HEK293 (cell line): Measurements from ENCODE around the gene BRD1.
A peak's percentile ranks its signal among the peaks of the same experiment; 100 is the strongest.

Source experiments
- CTCF ChIA-PET: fragments of 350-600 bp; formaldehyde crosslinking; extraction: SDS; loops from one replicate; lab custom pipeline; 2021; ENCODE audit warnings: antibody characterized with exemption; lab: Yijun Ruan, JAX
- POLR2A ChIA-PET: fragments of 300-600 bp; formaldehyde crosslinking; extraction: SDS; loops from one replicate; lab custom pipeline; 2020; ENCODE audit warnings: antibody characterized with exemption, inconsistent platforms; lab: Yijun Ruan, JAX
- H3K27ac ChIP-seq: fragments of 200-500 bp; sonication (Bioruptor generic); 2 replicates; pipeline ENCODE4 v1.5.1; 2014; ENCODE audit warnings: low read depth, low read length, control low read depth, inconsistent platforms; ENCODE audit errors: extremely low read depth
- H3K36me3 ChIP-seq, 2 experiments: fragments of 200-500 bp in 1 of 2; sonication (Bioruptor generic) in 1 of 2; 1 replicate in 1 of 2; 2 replicates in 1 of 2; pipeline ENCODE4 v1.5.1; 2014 to 2017; ENCODE audit warnings: inconsistent platforms in 2 of 2, low read length in 2 of 2; ENCODE audit not compliant: control insufficient read depth in 2 of 2, insufficient read depth in 1 of 2
- H3K4me1 ChIP-seq: fragments of 200-500 bp; sonication (Bioruptor generic); 2 replicates; pipeline ENCODE4 v1.5.1; 2014; ENCODE audit warnings: mild to moderate bottlenecking, low read length, inconsistent platforms; ENCODE audit not compliant: control insufficient read depth, insufficient read depth
- H3K4me3 ChIP-seq: 2 replicates; pipeline ENCODE4 v1.5.1; 2011; ENCODE audit warnings: low read depth, mild to moderate bottlenecking, control low read depth, low read length, moderate library complexity
- H3K9me3 ChIP-seq: fragments of 200-500 bp; sonication (Bioruptor generic); 2 replicates; pipeline ENCODE4 v1.5.1; 2014; ENCODE audit warnings: low read depth, low read length, inconsistent platforms; ENCODE audit not compliant: control insufficient read depth, insufficient read depth
- KLF8 ChIP-seq: fragments of 450-650 bp; formaldehyde crosslinking; IDR thresholded peaks from 2 replicates; pipeline ENCODE4 v1.5.1; 2016; ENCODE audit warnings: missing biosample characterization, missing genetic modification characterization
- PBX3 ChIP-seq: sonication (generic); formaldehyde crosslinking; IDR thresholded peaks from 2 replicates; pipeline ENCODE4 v1.8.1; 2022; ENCODE audit warnings: mild to moderate bottlenecking, moderate library complexity, missing genetic modification reagents
- PRDM1 ChIP-seq: fragments of 450-650 bp; formaldehyde crosslinking; IDR thresholded peaks from 2 replicates; pipeline ENCODE4; 2016; ENCODE audit warnings: missing biosample characterization, missing genetic modification characterization
- WT1 ChIP-seq: fragments of 450-650 bp; formaldehyde crosslinking; IDR thresholded peaks from 2 replicates; pipeline ENCODE4 v1.5.1; 2016; ENCODE audit warnings: missing biosample characterization, missing genetic modification characterization
- ZBTB20 ChIP-seq: fragments of 450-650 bp; formaldehyde crosslinking; IDR thresholded peaks from 2 replicates; pipeline ENCODE4 v1.5.1; 2016; ENCODE audit warnings: missing biosample characterization, missing genetic modification characterization
- ZNF133 ChIP-seq: fragments of 450-650 bp; formaldehyde crosslinking; IDR thresholded peaks from 2 replicates; pipeline ENCODE4 v1.5.1; 2016; ENCODE audit warnings: missing biosample characterization, missing genetic modification characterization
- ZNF138 ChIP-seq: fragments of 450-650 bp; formaldehyde crosslinking; IDR thresholded peaks from 2 replicates; pipeline ENCODE4 v1.5.1; 2016; ENCODE audit warnings: missing biosample characterization, missing genetic modification characterization, borderline replicate concordance
- ZNF2 ChIP-seq: fragments of 450-650 bp; formaldehyde crosslinking; IDR thresholded peaks from 2 replicates; pipeline ENCODE4 v1.5.1; 2016; ENCODE audit warnings: missing biosample characterization, missing genetic modification characterization
- ZNF239 ChIP-seq: fragments of 450-650 bp; formaldehyde crosslinking; IDR thresholded peaks from 2 replicates; pipeline ENCODE4 v1.5.1; 2016; ENCODE audit warnings: missing biosample characterization, missing genetic modification characterization
- ZNF302 ChIP-seq: fragments of 450-650 bp; formaldehyde crosslinking; IDR thresholded peaks from 2 replicates; pipeline ENCODE4 v1.5.1; 2016; ENCODE audit warnings: missing biosample characterization, missing genetic modification characterization, low read depth
- ZNF366 ChIP-seq: fragments of 450-650 bp; formaldehyde crosslinking; conservative IDR thresholded peaks from 2 replicates; pipeline ENCODE4 v1.5.1; 2016; ENCODE audit warnings: missing biosample characterization, missing genetic modification characterization
- ZNF544 ChIP-seq: fragments of 450-650 bp; formaldehyde crosslinking; IDR thresholded peaks from 2 replicates; pipeline ENCODE4 v1.5.0; 2017; ENCODE audit warnings: missing biosample characterization, missing genetic modification characterization
- ZNF596 ChIP-seq: fragments of 450-650 bp; IDR thresholded peaks from 2 replicates; pipeline ENCODE4 v1.5.0; 2018; ENCODE audit warnings: missing biosample characterization, mild to moderate bottlenecking, missing genetic modification characterization, moderate library complexity
- ZNF610 ChIP-seq: fragments of 450-650 bp; formaldehyde crosslinking; IDR thresholded peaks from 2 replicates; pipeline ENCODE4 v1.5.1; 2016; ENCODE audit warnings: missing biosample characterization, missing genetic modification characterization, borderline replicate concordance
- ZNF664 ChIP-seq: fragments of 450-650 bp; formaldehyde crosslinking; IDR thresholded peaks from 2 replicates; pipeline ENCODE4 v1.5.1; 2016; ENCODE audit warnings: missing biosample characterization, missing genetic modification characterization
- ZNF677 ChIP-seq: fragments of 450-650 bp; IDR thresholded peaks from 2 replicates; pipeline ENCODE4 v1.5.0; 2018; ENCODE audit warnings: missing biosample characterization, mild to moderate bottlenecking, missing genetic modification characterization, moderate library complexity
- ZNF76 ChIP-seq: fragments of 450-650 bp; formaldehyde crosslinking; IDR thresholded peaks from 2 replicates; pipeline ENCODE4; 2016; ENCODE audit warnings: low read depth, missing biosample characterization, missing genetic modification characterization, borderline replicate concordance
- ZNF830 ChIP-seq: fragments of 450-650 bp; IDR thresholded peaks from 2 replicates; pipeline ENCODE4 v1.5.0; 2018; ENCODE audit warnings: missing biosample characterization, missing genetic modification characterization, low read depth, mild to moderate bottlenecking, moderate library complexity
- ZXDB ChIP-seq: fragments of 450-650 bp; formaldehyde crosslinking; IDR thresholded peaks from 2 replicates; pipeline ENCODE4 v1.5.1; 2016; ENCODE audit warnings: missing biosample characterization, missing genetic modification characterization
- TF ChIP-seq, protein P1 (sequence below): fragments of 450-650 bp; IDR thresholded peaks from 2 replicates; pipeline ENCODE4 v1.5.1; 2018; ENCODE audit warnings: missing biosample characterization, missing genetic modification characterization
- TF ChIP-seq, protein P2 (sequence below): fragments of 450-650 bp; formaldehyde crosslinking; IDR thresholded peaks from 2 replicates; pipeline ENCODE4 v1.5.1; 2016; ENCODE audit warnings: missing biosample characterization, missing genetic modification characterization
- TF ChIP-seq, protein P3 (sequence below): fragments of 450-650 bp; formaldehyde crosslinking; IDR thresholded peaks from 2 replicates; pipeline ENCODE4 v1.5.1; 2016; ENCODE audit warnings: missing biosample characterization, missing genetic modification characterization

BRD1 gene

DNA sequence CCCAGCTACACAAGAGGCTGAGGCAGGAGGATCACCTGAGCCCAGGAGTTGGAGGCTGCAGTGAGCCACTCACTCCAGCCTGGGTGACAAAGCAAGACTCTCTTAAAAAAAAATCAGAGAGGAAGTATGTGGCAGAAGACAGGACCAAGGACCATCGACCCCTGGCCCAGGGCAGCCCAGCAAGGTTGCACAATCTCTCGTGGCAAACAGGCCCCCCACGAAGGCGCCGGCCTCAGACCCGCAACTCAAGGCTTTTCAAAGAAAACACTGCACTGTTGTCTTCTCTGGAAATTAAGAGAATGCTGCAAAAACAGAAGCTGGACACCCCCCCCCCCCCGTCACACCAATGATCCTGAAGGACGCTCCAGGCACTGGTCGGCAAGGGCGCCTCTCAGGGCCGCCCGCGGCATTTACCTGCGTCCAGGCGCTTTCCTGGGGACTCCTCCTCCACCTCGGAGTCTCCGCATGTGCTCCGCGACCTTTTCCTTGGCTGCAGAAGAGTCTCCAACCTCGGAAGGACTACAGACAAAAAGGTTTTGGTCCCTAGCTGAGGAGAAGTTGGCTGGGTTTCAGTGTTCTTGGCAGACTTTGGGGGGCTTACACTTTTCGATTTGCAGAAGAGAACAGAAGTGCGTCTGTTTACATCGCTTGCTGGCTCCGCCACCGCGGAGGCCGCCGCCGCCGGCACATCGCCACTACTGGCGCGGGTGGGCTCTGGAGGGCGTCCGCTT, 40.5 kb downstream of the BRD1 start:
- H3K36me3 ChIP-seq, result peaks cover 23 to 96% of the 10 kb centered on the region in 2 experiments
- POLR2A ChIA-PET, result no interaction called here

DNA sequence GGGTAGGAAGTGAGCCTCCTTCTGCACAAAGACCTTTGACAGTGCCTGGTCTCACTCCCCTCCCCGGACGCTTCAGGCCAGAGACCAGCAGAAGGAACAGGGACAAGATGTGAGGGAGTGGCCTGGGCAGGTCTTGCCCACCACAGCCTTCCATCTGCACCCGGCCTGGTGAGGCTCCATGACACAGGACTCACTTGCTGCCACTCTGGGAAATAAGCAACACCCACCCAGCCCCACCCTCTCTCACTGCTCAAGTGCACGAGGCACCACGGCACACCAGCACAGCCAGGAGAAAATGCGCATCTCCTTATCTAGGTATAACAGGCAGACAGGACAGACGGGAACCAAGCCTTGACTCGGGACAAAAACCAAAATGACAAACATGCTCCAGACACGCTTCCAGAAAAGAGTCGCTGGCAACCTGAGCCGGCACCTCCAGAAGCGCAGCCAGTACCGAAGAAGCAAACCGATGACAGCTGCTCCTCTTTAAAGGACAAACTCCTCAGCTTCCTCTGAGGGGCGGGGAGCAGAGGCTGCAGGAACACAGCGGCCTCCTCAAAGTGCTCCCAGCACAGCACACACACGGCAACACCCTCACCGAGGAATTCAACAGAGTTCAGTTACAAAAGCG, 41.7 kb downstream of the BRD1 start:
- H3K4me3 ChIP-seq, result no peak overlapping the region
- POLR2A ChIA-PET, result no interaction called here
- peaks cover 15 to 96% of the 10 kb centered on the region in 2 experiments for H3K36me3 ChIP-seq
- TF ChIP-seq KLF8 (tag by site-specific recombination) (no peak), ZNF239 (tag by site-specific recombination) (no peak), ZNF544 (tag by site-specific recombination) (no peak), PRDM1 (no peak), ZNF677 (tag by site-specific recombination) (no peak), ZNF133 (no peak), ZNF610 (no peak), PBX3 (no peak), ZBTB20 (tag by site-specific recombination) (no peak), ZNF302 (tag by site-specific recombination) (no peak), ZNF2 (tag by site-specific recombination) (no peak), ZNF138 (tag by site-specific recombination) (no peak), ZNF366 (tag by site-specific recombination) (no peak), WT1 (tag by site-specific recombination) (no peak), ZNF76 (tag by site-specific recombination) (no peak), ZNF664 (tag by site-specific recombination) (no peak)
- TF ChIP-seq, protein P1, sequence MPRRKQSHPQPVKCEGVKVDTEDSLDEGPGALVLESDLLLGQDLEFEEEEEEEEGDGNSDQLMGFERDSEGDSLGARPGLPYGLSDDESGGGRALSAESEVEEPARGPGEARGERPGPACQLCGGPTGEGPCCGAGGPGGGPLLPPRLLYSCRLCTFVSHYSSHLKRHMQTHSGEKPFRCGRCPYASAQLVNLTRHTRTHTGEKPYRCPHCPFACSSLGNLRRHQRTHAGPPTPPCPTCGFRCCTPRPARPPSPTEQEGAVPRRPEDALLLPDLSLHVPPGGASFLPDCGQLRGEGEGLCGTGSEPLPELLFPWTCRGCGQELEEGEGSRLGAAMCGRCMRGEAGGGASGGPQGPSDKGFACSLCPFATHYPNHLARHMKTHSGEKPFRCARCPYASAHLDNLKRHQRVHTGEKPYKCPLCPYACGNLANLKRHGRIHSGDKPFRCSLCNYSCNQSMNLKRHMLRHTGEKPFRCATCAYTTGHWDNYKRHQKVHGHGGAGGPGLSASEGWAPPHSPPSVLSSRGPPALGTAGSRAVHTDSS, result no peak
- CTCF ChIA-PET, result no interaction called here
- H3K27ac ChIP-seq, result no peak overlapping the region
- H3K9me3 ChIP-seq, result no peaks in the 10 kb centered on the region
- no peaks in the 10 kb centered on the region for H3K4me1 ChIP-seq

More for the DNA sequence above, 40.5 kb downstream of the BRD1 start:
- Histone ChIP-seq H3K4me3 (no peak overlapping the region), H3K4me1 (no peaks in the 10 kb centered on the region)
- CTCF ChIA-PET, result interaction anchor here (0.8 kb wide), 1 partner anchor 397 kb away, joined by 3 read pairs; no protein-coding TSS in a partner anchor
- TF ChIP-seq ZNF830 (tag by site-specific recombination), result no peak
- TF ChIP-seq, protein P2, sequence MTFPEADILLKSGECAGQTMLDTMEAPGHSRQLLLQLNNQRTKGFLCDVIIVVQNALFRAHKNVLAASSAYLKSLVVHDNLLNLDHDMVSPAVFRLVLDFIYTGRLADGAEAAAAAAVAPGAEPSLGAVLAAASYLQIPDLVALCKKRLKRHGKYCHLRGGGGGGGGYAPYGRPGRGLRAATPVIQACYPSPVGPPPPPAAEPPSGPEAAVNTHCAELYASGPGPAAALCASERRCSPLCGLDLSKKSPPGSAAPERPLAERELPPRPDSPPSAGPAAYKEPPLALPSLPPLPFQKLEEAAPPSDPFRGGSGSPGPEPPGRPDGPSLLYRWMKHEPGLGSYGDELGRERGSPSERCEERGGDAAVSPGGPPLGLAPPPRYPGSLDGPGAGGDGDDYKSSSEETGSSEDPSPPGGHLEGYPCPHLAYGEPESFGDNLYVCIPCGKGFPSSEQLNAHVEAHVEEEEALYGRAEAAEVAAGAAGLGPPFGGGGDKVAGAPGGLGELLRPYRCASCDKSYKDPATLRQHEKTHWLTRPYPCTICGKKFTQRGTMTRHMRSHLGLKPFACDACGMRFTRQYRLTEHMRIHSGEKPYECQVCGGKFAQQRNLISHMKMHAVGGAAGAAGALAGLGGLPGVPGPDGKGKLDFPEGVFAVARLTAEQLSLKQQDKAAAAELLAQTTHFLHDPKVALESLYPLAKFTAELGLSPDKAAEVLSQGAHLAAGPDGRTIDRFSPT, result no peak
- TF ChIP-seq, protein P3, sequence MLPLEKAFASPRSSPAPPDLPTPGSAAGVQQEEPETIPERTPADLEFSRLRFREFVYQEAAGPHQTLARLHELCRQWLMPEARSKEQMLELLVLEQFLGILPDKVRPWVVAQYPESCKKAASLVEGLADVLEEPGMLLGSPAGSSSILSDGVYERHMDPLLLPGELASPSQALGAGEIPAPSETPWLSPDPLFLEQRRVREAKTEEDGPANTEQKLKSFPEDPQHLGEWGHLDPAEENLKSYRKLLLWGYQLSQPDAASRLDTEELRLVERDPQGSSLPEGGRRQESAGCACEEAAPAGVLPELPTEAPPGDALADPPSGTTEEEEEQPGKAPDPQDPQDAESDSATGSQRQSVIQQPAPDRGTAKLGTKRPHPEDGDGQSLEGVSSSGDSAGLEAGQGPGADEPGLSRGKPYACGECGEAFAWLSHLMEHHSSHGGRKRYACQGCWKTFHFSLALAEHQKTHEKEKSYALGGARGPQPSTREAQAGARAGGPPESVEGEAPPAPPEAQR, result no peak
- no peak for TF ChIP-seq ZXDB (tag by site-specific recombination)
- TF ChIP-seq ZNF596 (tag by site-specific recombination), result no peak
- TF ChIP-seq, all 188 proteins: peak for 0
- Histone ChIP-seq H3K9me3 (no peaks in the 10 kb centered on the region), H3K27ac (peak overlapping the region; percentile 9; the same call in 1 of the 2 replicates)
